Activated naive CD4-positive, alpha-beta T cell treated with anti-CD3 and anti-CD28 coated beads, Interleukin-2, amount 50 U/mL, for 16 hours (primary cell): ENCODE data around the gene RNPEP.
A peak's percentile ranks its signal among the peaks of the same experiment; 100 is the strongest.

Source experiments
- DNase-seq: peaks from one replicate; pipeline ENCODE4 v3.0.0-alpha.2; 2020

RNPEP gene

GRCh38 chr1:201964261-201964660 lies 18.2 kb upstream of the RNPEP start:
- DNase-seq, result no peak

GRCh38 chr1:201966171-201966570 lies 16.3 kb upstream of the RNPEP start:
- DNase-seq, result no peak

- DNase-seq, result no peak
These were observed 14.1 kb upstream of the RNPEP start for GRCh38 chr1:201968202-201968925.

GRCh38 chr1:201970334-201971159 lies 11.9 kb upstream of the RNPEP start:
- no peak for DNase-seq

- peak; percentile 64 for DNase-seq
These were observed 296 bp upstream of the RNPEP start for GRCh38 chr1:201982082-201982622.

- DNase-seq, result no peak
These were observed 945 bp downstream of the RNPEP start for GRCh38 chr1:201983380-201983805.

- no peak for DNase-seq
These were observed 2.0 kb downstream of the RNPEP start for GRCh38 chr1:201984446-201984845.

- DNase-seq, result no peak
These were observed 2.9 kb downstream of the RNPEP start for GRCh38 chr1:201985355-201985754.

GRCh38 chr1:201988601-201989000 lies 6.2 kb downstream of the RNPEP start:
- DNase-seq, result no peak

GRCh38 chr1:201989354-201990128 lies 7.1 kb downstream of the RNPEP start:
- no peak for DNase-seq

- DNase-seq, result no peak
These were observed 8.0 kb downstream of the RNPEP start for GRCh38 chr1:201990427-201990826.

GRCh38 chr1:201999625-202000238 lies 17.3 kb downstream of the RNPEP start:
- DNase-seq, result no peak

- no peak for DNase-seq
These were observed 20.1 kb downstream of the RNPEP start for GRCh38 chr1:202002507-202002906.

GRCh38 chr1:202004711-202005110 lies 22.3 kb downstream of the RNPEP start:
- no peak for DNase-seq

GRCh38 chr1:202005958-202006357 lies 23.5 kb downstream of the RNPEP start:
- DNase-seq, result no peak

GRCh38 chr1:202007304-202007703 lies 24.9 kb downstream of the RNPEP start:
- DNase-seq, result no peak

- DNase-seq, result no peak
These were observed 25.5 kb downstream of the RNPEP start for GRCh38 chr1:202007805-202008489.

- peak; percentile 56 for DNase-seq
These were observed 27.1 kb downstream of the RNPEP start for GRCh38 chr1:202009326-202010179.

- no peak for DNase-seq
These were observed 27.9 kb downstream of the RNPEP start, which contains the start of gene ELF3 for GRCh38 chr1:202010180-202011015. Gene ELF3 (plus strand): TSS chr1:202010587. CDS start chr1:202011137, 550 bp downstream.

GRCh38 chr1:202011994-202012393 lies 29.5 kb downstream of the RNPEP start:
- DNase-seq, result no peak
